Skeletal muscle satellite cell (primary cell): Measurements from ENCODE around the gene TBC1D16.

Source experiments
- H3K27me3 ChIP-seq: 2 replicates; pipeline ENCODE4 v1.7.0; 2013; ENCODE audit warnings: low read length; ENCODE audit not compliant: control insufficient read depth, insufficient read depth
- H3K36me3 ChIP-seq: 2 replicates; pipeline ENCODE4 v1.7.0; 2013; ENCODE audit warnings: mild to moderate bottlenecking, control low read depth, low read length; ENCODE audit not compliant: insufficient read depth
- H3K4me1 ChIP-seq: 2 replicates; pipeline ENCODE4 v1.7.0; 2013; ENCODE audit warnings: low read length; ENCODE audit not compliant: control insufficient read depth, insufficient read depth
- H3K4me2 ChIP-seq: 2 replicates; pipeline ENCODE4 v1.7.0; 2013; ENCODE audit warnings: mild to moderate bottlenecking, low read length
- H3K4me3 ChIP-seq: 2 replicates; pipeline ENCODE4 v1.7.0; 2013; ENCODE audit warnings: low read length
- H3K9ac ChIP-seq: 2 replicates; pipeline ENCODE4 v1.7.0; 2013; ENCODE audit warnings: mild to moderate bottlenecking, low read depth, low read length, moderate library complexity
- H3K9me3 ChIP-seq: replicated peaks from 2 replicates; pipeline ENCODE4 v1.7.0; 2013; ENCODE audit warnings: mild to moderate bottlenecking, control low read depth, low read length

The TBC1D16 gene

DNA sequence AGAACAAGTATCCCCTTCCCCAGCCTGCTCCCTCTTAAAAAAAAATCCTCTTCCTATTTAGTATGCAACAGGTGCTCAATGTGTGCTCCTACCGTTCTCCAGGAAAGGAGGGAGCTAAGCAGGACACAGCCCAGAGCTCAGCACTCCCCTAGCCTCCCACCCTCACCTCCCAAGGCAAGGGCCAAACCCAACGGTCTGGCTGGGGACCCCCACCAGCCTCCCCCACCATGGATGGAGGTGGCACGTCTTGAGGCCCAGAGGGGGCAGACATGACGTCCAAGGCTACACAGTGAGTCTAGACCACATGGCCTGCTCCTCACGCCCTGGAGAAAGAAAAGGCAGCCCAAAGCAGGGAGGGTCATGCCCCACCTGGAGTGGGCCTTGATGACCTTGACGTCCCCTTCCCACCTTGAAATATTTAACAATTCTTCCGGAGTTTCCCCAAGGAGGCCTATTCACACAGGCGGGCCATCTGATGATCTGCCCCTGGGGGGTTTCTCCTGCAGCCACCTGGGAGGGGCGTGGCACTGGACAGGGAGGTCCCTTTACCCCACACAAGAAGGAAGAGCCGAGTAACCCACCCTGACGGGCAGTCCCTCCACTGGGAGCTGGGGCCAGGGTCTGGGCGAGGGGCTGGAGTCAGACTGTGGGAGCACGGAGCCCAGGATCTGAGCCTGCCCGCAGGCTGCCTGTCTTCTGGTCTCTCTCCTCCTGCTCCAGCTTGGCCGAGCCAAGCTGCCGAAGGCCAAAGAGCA, 107.0 kb downstream of the TBC1D16 start:
- H3K27me3 ChIP-seq = peaks cover 62% of the 10 kb centered on the region

GRCh38 chr17:79927688-79928501, 107.8 kb downstream of the TBC1D16 start:
- no peaks in the 10 kb centered on the region for H3K9me3 ChIP-seq
- peaks cover 20% of the 10 kb centered on the region for H3K4me1 ChIP-seq
- no peak overlapping the region for H3K9ac ChIP-seq
- peaks cover 54% of the 10 kb centered on the region for H3K27me3 ChIP-seq
- H3K36me3 ChIP-seq = no peaks in the 10 kb centered on the region
- H3K4me3 ChIP-seq = no peak overlapping the region
- H3K4me2 ChIP-seq = no peak overlapping the region

More for the DNA sequence above, 107.0 kb downstream of the TBC1D16 start:
- Histone ChIP-seq H3K9ac (no peak overlapping the region), H3K4me1 (peaks cover 28% of the 10 kb centered on the region), H3K9me3 (no peaks in the 10 kb centered on the region), H3K4me2 (no peak overlapping the region), H3K36me3 (no peaks in the 10 kb centered on the region), H3K4me3 (no peak overlapping the region)

- Histone ChIP-seq H3K27me3 (peaks cover 53% of the 10 kb centered on the region), H3K4me1 (peaks cover 20% of the 10 kb centered on the region), H3K9ac (no peak overlapping the region)
Measured at GRCh38 chr17:79927136-79927661, 108.5 kb downstream of the TBC1D16 start.

DNA sequence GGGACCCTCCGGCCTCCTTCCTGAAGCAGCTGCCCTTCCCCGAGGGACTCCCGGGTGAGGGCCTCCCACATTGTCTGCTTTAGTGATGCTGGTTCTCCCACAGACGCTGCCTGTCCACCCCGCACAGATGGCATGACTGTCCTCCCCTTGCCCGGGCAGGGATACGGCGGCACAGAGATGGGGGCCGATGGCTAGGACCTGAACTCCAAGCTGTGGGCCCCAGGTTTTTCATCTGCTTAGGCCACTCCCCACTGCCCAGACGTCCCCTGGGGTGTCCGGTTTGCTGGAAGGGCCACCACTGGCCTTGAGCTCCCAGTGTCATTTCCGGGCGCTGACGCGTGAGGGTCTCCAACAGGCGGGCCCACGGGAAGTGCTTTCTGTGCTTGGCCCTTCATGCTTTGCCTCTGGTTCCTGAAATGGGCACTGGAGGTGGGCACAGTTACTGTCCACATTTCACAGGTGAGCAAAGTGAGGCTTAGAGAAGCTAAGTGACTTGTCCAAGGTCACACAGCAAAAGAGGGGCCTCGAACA, 109.0 kb downstream of the TBC1D16 start:
- peaks cover 20% of the 10 kb centered on the region for H3K4me1 ChIP-seq
- H3K27me3 ChIP-seq = peaks cover 53% of the 10 kb centered on the region
- no peak overlapping the region for H3K9ac ChIP-seq

More at GRCh38 chr17:79927136-79927661, 108.5 kb downstream of the TBC1D16 start:
- Histone ChIP-seq H3K4me3 (no peak overlapping the region), H3K36me3 (no peaks in the 10 kb centered on the region), H3K9me3 (no peaks in the 10 kb centered on the region), H3K4me2 (no peak overlapping the region)

DNA sequence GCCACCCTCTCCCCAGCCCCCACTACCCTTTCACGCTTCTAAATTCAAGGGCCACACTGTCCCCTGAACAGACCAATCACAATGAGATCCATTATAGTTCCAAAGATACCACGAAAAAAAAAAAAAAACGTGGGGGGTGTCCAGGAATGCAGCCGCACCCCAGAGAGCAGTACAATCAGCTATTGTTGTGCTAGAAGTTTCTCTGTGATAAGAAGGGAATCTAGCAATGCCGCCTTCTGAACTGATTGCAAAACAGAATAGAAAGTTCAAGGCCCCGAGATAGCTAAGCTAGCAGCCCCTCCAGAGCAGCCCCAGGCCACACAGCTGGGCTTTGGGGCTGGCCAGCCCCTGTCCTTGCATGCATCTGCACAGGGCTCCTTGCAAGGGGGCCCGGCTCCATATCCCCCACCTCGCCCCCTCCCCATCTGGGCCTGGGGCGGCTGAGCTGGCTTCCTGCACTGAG, 109.5 kb downstream of the TBC1D16 start:
- H3K27me3 ChIP-seq = peaks cover 54% of the 10 kb centered on the region
- H3K9ac ChIP-seq = no peak overlapping the region
- no peaks in the 10 kb centered on the region for H3K36me3 ChIP-seq
- no peak overlapping the region for H3K4me2 ChIP-seq
- H3K4me1 ChIP-seq = peaks cover 15% of the 10 kb centered on the region
- H3K9me3 ChIP-seq = no peaks in the 10 kb centered on the region
- no peak overlapping the region for H3K4me3 ChIP-seq

More for the DNA sequence above, 109.0 kb downstream of the TBC1D16 start:
- H3K36me3 ChIP-seq = no peaks in the 10 kb centered on the region
- no peaks in the 10 kb centered on the region for H3K9me3 ChIP-seq
- H3K4me3 ChIP-seq = no peak overlapping the region
- no peak overlapping the region for H3K4me2 ChIP-seq

GRCh38 chr17:79925242-79925957, 110.3 kb downstream of the TBC1D16 start:
- Histone ChIP-seq H3K9ac (no peak overlapping the region), H3K4me3 (no peak overlapping the region), H3K36me3 (no peaks in the 10 kb centered on the region), H3K4me1 (peaks cover 14% of the 10 kb centered on the region), H3K4me2 (peak overlapping the region; percentile 70), H3K27me3 (peaks cover 56% of the 10 kb centered on the region), H3K9me3 (no peaks in the 10 kb centered on the region)

GRCh38 chr17:79924639-79924976, 111.1 kb downstream of the TBC1D16 start:
- no peaks in the 10 kb centered on the region for H3K36me3 ChIP-seq
- H3K4me3 ChIP-seq = no peak overlapping the region
- peaks cover 12% of the 10 kb centered on the region for H3K4me1 ChIP-seq
- H3K9me3 ChIP-seq = no peaks in the 10 kb centered on the region
- H3K4me2 ChIP-seq = no peak overlapping the region
- H3K27me3 ChIP-seq = peaks cover 58% of the 10 kb centered on the region
- H3K9ac ChIP-seq = no peak overlapping the region

DNA sequence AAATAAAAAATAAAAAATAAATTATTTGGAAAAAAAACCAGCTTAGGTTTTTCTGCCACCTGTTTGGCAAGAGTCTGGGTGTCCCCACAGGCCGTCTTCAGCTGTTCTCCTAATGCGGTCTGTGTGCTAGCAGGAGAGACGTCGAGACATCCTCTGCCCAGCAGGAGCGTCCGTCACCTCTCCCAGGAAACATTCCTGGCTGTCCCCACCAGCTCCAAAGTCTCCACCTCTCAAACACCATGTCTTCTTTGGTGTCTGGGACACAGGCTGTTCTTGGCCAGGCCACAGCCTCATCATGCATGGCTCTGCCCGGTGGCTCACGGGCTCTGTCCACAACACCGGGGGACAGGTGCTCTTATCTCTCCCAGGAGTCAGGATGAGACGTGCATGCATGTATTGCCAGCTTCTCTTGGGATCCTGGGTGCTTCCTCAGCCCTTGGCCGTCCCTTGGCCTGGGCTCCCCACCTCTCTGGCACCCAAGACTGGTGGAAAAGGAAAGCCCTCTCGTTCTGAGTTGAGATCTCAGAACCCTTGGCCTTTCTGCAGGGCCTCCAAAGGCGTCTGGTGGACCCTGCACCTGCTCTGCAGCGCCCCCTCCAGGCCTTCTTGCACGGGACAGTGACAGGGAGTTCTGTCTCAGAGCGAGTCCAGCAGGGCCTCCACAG, 111.6 kb downstream of the TBC1D16 start:
- no peaks in the 10 kb centered on the region for H3K36me3 ChIP-seq
- H3K4me3 ChIP-seq = no peak overlapping the region
- H3K9me3 ChIP-seq = no peaks in the 10 kb centered on the region
- H3K4me2 ChIP-seq = no peak overlapping the region
- peaks cover 53% of the 10 kb centered on the region for H3K27me3 ChIP-seq
- H3K4me1 ChIP-seq = peaks cover 17% of the 10 kb centered on the region
- no peak overlapping the region for H3K9ac ChIP-seq

DNA sequence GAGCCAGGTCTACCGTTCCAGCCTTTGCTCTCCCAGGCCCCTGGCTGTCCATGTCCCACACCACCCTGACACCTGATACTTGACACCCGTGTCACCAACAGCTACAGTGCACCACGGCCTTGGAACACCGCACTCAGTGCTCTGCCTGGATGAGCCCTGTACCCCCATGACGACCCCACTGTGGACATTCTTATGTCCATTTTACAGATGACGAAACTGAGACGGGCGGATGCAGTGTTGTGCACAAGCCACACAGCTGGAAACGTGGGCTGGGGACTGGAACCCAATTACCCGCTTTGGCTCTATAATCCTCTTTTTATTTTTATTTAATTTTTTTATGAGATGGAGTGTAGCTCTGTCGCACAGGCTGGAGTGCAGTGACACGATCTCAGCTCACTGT, 112.9 kb downstream of the TBC1D16 start:
- peaks cover 45% of the 10 kb centered on the region for H3K27me3 ChIP-seq
- peaks cover 25% of the 10 kb centered on the region for H3K4me1 ChIP-seq
- H3K4me2 ChIP-seq = no peak overlapping the region
- no peaks in the 10 kb centered on the region for H3K36me3 ChIP-seq
- no peak overlapping the region for H3K4me3 ChIP-seq
- H3K9ac ChIP-seq = no peak overlapping the region
- no peaks in the 10 kb centered on the region for H3K9me3 ChIP-seq

- Histone ChIP-seq H3K36me3 (no peaks in the 10 kb centered on the region), H3K9me3 (no peaks in the 10 kb centered on the region), H3K9ac (no peak overlapping the region), H3K27me3 (peaks cover 51% of the 10 kb centered on the region), H3K4me3 (no peak overlapping the region), H3K4me2 (peak overlapping the region; percentile 56), H3K4me1 (peaks cover 25% of the 10 kb centered on the region)
Measured at GRCh38 chr17:79922116-79922601, 113.5 kb downstream of the TBC1D16 start.
